ENCODE data around the gene LUZP4.
A peak's percentile ranks its signal among the peaks of the same experiment; 100 is the strongest.
"Not testable (repeated sequence)": the region's sequence is repeated elsewhere in the genome, so short reads cannot be mapped to it uniquely, and the experiment has no call there.

The LUZP4 gene

DNA sequence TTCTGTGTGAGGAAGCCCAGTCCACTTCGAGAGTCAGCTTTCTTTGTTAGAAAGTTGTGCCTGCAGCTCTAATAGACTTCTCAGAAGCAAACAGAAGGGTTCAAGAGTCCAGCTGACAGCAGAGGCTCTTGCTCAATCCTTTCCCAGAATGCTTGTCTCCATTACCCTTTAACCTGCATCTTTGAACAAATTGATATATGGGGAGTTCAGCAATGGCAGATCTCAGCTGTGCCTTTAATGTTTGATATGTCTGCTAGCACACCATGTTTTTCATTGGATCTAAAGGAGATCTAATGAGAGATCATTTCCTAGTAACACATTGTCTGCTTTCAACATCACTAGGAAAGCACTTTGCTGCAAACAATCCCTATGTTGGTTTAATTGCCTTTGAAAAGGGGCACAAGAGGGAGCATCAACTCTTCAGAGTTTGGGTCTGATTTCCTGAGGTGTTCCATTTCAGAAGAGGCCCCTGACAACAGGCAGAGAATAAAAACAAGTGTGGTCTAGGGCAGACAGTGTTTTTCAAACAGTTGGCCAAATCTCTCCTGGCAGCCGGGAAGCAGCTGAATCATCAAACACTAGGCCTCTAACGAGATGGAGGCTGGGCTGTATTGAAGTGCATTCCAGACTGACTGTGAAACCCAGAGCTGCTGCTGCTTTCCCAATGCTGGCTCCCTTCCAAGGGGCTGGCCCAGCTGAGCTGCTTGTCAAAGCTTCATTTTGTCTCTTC, 55.5 kb downstream of the LUZP4 start:
- peak; percentile 89 for DNase-seq (ENCODE audit: low read depth)
- TF ChIP-seq, protein P1, sequence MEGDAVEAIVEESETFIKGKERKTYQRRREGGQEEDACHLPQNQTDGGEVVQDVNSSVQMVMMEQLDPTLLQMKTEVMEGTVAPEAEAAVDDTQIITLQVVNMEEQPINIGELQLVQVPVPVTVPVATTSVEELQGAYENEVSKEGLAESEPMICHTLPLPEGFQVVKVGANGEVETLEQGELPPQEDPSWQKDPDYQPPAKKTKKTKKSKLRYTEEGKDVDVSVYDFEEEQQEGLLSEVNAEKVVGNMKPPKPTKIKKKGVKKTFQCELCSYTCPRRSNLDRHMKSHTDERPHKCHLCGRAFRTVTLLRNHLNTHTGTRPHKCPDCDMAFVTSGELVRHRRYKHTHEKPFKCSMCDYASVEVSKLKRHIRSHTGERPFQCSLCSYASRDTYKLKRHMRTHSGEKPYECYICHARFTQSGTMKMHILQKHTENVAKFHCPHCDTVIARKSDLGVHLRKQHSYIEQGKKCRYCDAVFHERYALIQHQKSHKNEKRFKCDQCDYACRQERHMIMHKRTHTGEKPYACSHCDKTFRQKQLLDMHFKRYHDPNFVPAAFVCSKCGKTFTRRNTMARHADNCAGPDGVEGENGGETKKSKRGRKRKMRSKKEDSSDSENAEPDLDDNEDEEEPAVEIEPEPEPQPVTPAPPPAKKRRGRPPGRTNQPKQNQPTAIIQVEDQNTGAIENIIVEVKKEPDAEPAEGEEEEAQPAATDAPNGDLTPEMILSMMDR (IDR thresholded peaks at IDR 0.05; ENCODE audit: control insufficient read depth, insufficient read depth, low read depth, low read length, missing control alignments) = no peak
- no peak overlapping the region for H3K4me3 ChIP-seq (ENCODE audit: control insufficient read depth, low read depth, low read length)

- no peak for DNase-seq (ENCODE audit: low read depth)
- no peak overlapping the region for H3K4me3 ChIP-seq (ENCODE audit: control insufficient read depth, low read depth, low read length)
- TF ChIP-seq, protein P1 (IDR thresholded peaks at IDR 0.05; ENCODE audit: control insufficient read depth, insufficient read depth, low read depth, low read length, missing control alignments) = no peak
Observed at GRCh38 chrX:115345615-115346014, 56.1 kb downstream of the LUZP4 start.

GRCh38 chrX:115346738-115347137, 57.2 kb downstream of the LUZP4 start:
- not testable (repeated sequence) for H3K4me3 ChIP-seq (ENCODE audit: control insufficient read depth, low read depth, low read length); DNase-seq (ENCODE audit: low read depth)

- no peak for DNase-seq (ENCODE audit: low read depth)
- TF ChIP-seq, protein P1 (IDR thresholded peaks at IDR 0.05; ENCODE audit: control insufficient read depth, insufficient read depth, low read depth, low read length, missing control alignments) = no peak
- H3K4me3 ChIP-seq (ENCODE audit: control insufficient read depth, low read depth, low read length) = no peak overlapping the region
Observed at GRCh38 chrX:115348446-115349225, 59.1 kb downstream of the LUZP4 start.

DNA sequence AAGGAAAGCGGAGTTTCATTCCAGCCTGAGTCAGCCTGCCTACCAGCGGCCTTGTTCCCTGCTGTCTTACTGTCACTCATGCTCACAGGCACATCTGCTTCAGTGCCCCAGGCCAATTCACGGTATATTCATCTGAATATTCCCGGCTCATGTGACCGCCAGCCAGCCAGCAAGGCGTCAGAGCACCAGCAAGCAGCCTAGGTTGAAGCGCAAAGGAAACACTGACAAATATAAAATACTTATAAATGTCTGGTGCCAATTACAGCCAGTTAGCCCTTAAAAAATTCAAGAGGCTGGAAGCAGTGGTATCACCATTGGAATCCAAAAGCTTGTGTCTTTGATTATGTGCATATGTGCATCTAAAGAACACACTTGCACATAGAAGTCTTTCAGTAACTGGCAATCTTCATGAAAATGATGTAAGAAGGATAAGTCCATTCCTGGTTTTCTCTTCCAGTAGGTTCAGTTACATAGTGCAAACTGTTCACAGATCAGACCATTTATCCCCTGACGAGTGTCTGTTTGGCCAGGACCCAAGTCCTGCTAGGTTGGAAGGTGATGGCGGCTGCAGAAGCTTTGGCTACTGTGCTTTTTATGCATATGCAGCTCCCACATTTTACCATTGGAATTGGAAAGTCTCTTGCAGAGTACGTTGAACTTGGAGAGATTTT, 61.3 kb downstream of the LUZP4 start:
- TF ChIP-seq, protein P1 (IDR thresholded peaks at IDR 0.05; ENCODE audit: control insufficient read depth, insufficient read depth, low read depth, low read length, missing control alignments) = no peak
- H3K4me3 ChIP-seq (ENCODE audit: control insufficient read depth, low read depth, low read length) = no peak overlapping the region
- peak; percentile 37 for DNase-seq (ENCODE audit: low read depth)

- no peak for DNase-seq (ENCODE audit: low read depth)
- H3K4me3 ChIP-seq (ENCODE audit: control insufficient read depth, low read depth, low read length) = no peak overlapping the region
- TF ChIP-seq, protein P1 (IDR thresholded peaks at IDR 0.05; ENCODE audit: control insufficient read depth, insufficient read depth, low read depth, low read length, missing control alignments) = no peak
Observed at GRCh38 chrX:115356369-115356768, 66.9 kb downstream of the LUZP4 start.
